Fibroblast of skin of left quadriceps (primary cell): ENCODE measurements around the gene LYPD1.
"Not testable (repeated sequence)": the region's sequence is repeated elsewhere in the genome, so short reads cannot be mapped to it uniquely, and the experiment has no call there.

Source experiments
- DNase-seq, 2 experiments: peaks; one replicate each; pipeline ENCODE4 v3.0.0-alpha.2; 2013; ENCODE audit warnings: low read depth in 2 of 2

The LYPD1 gene

GRCh38 chr2:132669908-132670495 is at the start of gene LYPD1:
TSS of gene LYPD1 (minus strand) at chr2:132670205. CDS start at chr2:132669932, 273 bp downstream.
- DNase-seq = no peak

GRCh38 chr2:132719480-132719879 is 49.5 kb upstream of the LYPD1 start:
- no peak for DNase-seq

- DNase-seq = no peak
These were observed 46.9 kb upstream of the LYPD1 start for GRCh38 chr2:132716954-132717353.

GRCh38 chr2:132715386-132716351 is 45.7 kb upstream of the LYPD1 start:
- DNase-seq = no peak

GRCh38 chr2:132703396-132703795 is 33.4 kb upstream of the LYPD1 start:
- no peak for DNase-seq

GRCh38 chr2:132701810-132702209 is 31.8 kb upstream of the LYPD1 start:
- peak; percentile 22 to 31 for DNase-seq

GRCh38 chr2:132699802-132700201 is 29.8 kb upstream of the LYPD1 start:
- not testable (repeated sequence) for DNase-seq

- not testable (repeated sequence) for DNase-seq
These were observed 28.3 kb upstream of the LYPD1 start for GRCh38 chr2:132698347-132698746.

GRCh38 chr2:132697556-132698205 is 27.7 kb upstream of the LYPD1 start:
- no peak for DNase-seq

- DNase-seq = peak; percentile 17 to 23
These were observed 22.8 kb upstream of the LYPD1 start for GRCh38 chr2:132692816-132693215.

GRCh38 chr2:132691556-132691955 is 21.6 kb upstream of the LYPD1 start:
- DNase-seq = no peak

GRCh38 chr2:132690664-132691303 is 20.8 kb upstream of the LYPD1 start:
- DNase-seq = no peak

GRCh38 chr2:132681766-132682165 is 11.8 kb upstream of the LYPD1 start:
- DNase-seq = no peak

- DNase-seq = no peak
These were observed 10.5 kb upstream of the LYPD1 start for GRCh38 chr2:132680544-132680943.

- DNase-seq = no peak
These were observed 8.5 kb upstream of the LYPD1 start for GRCh38 chr2:132678483-132678882.

GRCh38 chr2:132677661-132678060 is 7.7 kb upstream of the LYPD1 start:
- DNase-seq = peak in 1 of 2 experiments; percentile 40

- no peak for DNase-seq
These were observed 7.0 kb upstream of the LYPD1 start for GRCh38 chr2:132676999-132677398.

- peak; percentile 78 to 81 for DNase-seq
These were observed 1.3 kb upstream of the LYPD1 start for GRCh38 chr2:132671151-132671835.

GRCh38 chr2:132670496-132671150 is 618 bp upstream of the LYPD1 start:
- no peak for DNase-seq

GRCh38 chr2:132668987-132669907 is 758 bp downstream of the LYPD1 start:
- no peak for DNase-seq
